NCI-H2196 (cell line): ENCODE results near the gene PLXDC2.
A peak's percentile ranks its signal among the peaks of the same experiment; 100 is the strongest.

Experiments used
- DNase-seq: peaks from one replicate; lab custom pipeline; 2025; ENCODE audit not compliant: unreplicated experiment; lab: John Stamatoyannopoulos, UW

PLXDC2 gene

DNA sequence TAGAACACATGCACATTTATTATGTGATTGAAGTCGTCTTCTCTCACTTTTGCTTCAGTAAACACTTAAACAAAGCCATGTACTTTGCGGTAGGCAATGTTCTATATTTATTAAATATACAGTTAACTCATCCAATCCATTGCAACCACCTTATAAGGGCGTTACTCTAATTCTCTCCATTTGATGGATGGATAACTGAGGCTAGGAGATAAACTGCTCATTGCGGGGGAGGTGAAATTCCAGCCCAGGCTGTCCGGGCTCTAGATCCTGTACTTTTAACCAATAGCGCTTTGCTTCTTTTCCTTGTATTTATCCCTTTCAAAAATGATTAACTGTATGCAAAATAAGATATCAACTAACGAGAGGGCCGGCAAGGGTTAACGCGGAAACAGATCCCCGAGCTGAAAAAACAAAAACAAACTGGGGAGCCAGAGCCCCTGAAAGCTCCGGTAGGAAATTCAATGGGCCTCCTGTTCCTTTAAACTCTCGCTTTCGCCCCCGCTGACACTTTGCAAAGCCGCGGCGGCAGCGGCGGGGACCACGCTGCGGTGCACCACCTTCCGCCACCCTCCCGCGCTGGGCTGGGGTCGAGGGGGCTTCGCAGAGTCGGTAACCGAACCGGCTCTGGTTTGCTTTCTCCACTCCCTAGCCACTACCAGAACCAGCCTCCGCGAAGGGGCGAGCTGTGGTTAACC, 1.0 kb upstream of the PLXDC2 start:
- DNase-seq: no peak

DNA sequence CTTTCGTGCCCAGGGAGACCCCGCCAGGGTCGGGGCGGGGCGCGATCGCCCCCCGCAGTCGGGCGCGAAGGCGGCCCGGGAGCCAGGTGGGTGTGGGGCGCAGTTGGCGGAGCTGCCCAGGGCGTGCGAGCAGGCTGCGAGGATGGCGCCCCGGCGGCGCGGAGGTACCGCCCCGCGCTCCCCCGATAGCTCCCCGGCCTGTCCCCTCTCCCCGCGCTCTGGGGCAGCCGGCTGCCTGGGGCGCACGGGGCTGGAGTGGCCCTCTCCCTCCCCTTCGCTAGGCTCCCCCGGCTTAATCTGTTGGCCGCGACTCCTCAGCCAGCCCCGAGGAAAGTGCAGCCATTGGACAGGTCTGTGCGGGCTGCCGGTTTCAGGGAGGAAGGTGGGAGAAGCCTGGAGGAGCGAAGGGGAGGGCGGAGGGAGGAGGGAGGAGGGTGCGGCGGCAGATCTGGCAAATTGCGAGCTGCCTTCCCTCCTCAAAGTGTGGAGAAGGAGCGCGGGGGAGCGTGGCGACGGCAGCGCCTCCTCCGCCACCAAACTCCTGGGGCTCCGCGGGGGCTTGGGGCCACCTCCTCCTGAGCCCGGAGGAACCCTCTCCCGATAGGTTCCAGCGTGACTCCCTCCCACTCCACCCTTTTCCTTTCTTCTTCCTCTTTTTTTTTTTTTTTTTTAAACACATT, 361 bp upstream of the PLXDC2 start:
- no peak for DNase-seq

DNA sequence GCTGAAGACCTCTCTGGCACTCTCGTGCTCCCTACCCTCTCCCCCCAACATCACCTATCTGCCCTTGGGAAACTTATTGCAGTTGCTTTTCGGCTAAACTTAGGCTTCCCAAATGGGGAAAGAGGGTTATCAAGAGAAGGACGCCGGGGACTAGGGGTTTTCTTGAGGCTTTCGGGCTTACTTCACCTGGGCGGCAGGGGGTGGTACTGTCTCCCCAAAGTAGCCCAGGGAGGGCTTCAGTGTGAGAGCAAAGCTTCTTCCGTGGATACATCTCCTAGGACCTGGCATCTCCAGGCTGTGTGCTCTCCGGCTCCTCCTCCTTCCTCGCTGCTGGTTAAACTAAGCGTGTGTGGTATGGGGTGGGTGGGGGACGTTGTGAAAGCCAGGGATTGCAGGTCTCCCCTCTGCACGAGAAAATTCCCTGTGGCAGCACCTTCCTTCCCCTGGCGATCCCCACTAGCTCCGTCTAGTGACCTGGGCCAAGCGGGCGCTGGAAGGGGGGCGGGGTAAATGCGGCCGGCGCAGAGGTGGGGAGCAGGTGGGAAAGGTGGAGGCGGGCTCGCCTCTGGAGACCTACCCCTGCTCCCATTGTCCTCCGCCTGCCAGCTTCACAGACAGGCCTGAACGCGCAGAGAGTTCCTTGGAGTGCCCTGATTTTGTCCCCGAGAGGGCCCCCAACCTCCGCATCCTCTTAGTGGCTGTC, 1.1 kb downstream of the PLXDC2 start:
- DNase-seq: no peak

DNA sequence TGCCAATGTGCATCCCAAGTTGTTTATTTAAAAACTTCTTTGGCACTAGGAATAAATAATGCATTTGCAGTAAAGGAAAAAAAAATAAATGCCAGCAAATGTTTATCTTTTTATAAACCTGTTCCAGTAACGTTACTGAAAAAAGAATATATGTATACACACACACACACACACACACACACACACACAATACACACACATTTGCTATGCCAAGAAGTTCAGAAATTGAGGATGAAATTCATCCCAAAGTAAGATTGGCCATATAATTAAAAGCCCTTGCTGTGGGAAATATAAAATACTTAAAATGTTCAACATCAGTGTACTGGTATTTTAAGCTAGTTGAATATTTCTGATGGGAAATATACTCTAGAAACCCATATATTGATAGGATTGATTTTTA, 2.6 kb downstream of the PLXDC2 start:
- no peak for DNase-seq

DNA sequence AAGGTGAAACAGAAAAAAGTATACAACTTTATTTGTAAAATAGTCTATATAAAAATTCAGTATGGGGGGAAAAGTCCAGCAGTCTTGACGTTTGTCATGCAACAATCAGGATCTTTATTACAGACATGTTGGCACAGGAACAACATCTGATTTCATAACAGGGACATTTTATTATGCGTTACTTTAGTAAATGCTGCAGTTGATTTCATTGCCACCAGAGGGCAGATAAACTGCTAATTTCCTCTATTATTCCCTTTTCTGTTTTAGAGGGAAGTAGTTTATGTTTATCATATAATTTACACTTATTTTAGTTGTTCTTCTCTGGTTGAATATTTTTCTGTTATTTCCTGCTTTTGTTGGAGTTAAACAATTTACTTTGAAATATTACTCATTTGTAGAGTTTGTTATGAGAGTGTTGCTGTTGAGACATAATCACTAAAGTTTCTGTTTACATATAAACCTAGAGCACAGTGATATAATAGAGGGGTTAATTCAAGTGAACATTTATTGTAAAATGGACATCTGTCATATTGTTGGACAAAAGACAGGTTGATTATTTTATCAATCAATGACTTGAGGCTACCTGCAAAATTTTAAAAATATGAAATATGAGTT, 3.3 kb downstream of the PLXDC2 start:
- peak; percentile 32 for DNase-seq

DNA sequence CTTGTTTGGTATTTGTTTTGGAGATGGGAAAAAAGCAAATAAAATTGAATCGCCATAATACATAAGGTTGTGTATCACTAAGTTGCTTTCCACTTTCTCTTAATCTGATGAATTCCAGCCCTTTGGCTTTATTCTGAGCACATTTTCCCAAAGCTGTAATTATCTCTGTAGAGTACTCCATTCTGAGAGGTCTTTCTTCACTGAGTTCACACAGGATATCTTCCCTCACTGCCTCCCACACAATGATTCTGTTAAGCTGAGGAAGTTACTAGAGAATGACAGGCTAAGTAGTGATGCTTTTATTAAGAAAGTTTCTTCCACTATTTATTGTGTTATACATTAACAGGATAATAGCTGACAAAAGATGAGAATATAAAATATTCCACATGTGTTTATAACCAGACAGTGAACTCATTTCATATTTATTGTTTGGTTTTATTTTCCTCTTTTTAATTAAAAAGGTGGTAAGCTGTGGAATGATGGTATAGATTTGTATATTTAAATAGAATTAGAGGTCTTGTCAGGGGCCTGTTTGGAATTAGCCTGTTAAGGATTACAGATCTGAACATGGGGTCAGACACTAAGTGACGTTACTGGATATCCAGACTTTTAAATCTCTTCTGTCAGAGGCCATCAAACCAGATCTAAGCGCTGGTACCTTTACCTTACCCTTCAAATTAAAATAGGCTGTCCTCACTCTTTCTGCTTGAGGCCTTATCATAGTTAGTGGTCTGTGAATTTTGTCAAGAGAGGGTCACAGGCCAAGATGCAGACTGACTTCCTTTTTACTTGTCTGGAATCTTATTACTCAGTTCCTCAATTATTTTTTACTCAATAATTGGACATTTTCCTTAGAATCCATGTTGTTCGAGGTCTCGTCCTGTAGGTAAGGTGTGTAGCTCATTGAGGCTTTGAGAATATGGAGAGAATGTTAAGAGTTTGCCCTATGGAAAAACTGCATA, 8.4 kb downstream of the PLXDC2 start:
- DNase-seq: no peak

DNA sequence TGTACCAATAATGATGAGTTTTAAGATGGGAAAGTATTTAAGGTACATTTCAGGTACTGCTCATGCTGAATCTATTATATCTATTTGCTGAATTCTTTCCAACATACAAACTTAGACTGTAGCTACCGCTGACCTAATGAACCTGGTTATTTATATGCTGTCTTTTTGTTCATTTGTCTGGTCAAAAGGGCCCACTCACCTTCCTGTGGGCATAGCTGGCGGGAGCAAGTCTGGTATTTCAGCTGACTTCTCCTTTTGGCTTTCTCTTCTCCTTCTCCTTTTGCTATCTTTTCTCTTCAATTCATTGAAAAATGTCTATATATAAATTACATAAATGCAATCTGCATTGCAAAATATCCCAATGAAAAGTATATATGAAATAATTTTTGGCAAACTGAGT, 9.5 kb downstream of the PLXDC2 start:
- no peak for DNase-seq

DNA sequence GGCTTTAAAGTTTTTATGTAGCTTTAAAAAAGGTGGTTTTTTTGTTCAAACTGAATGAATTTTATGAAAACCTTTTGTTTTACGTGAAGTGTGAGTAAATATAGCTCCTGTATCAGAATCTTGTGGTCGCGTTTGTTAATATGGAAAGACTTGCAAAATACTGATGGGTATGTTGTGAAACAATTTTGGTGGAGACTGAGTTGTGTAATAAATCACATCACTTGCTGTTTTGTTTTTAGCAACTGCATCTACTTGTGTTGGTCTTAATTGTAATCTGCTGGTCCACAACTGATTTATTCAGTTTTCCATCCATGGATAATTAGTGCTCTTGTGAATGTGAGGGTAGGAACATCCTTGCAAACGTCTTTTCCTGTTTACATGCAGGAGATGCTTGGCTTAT, 10.5 kb downstream of the PLXDC2 start:
- DNase-seq: no peak

DNA sequence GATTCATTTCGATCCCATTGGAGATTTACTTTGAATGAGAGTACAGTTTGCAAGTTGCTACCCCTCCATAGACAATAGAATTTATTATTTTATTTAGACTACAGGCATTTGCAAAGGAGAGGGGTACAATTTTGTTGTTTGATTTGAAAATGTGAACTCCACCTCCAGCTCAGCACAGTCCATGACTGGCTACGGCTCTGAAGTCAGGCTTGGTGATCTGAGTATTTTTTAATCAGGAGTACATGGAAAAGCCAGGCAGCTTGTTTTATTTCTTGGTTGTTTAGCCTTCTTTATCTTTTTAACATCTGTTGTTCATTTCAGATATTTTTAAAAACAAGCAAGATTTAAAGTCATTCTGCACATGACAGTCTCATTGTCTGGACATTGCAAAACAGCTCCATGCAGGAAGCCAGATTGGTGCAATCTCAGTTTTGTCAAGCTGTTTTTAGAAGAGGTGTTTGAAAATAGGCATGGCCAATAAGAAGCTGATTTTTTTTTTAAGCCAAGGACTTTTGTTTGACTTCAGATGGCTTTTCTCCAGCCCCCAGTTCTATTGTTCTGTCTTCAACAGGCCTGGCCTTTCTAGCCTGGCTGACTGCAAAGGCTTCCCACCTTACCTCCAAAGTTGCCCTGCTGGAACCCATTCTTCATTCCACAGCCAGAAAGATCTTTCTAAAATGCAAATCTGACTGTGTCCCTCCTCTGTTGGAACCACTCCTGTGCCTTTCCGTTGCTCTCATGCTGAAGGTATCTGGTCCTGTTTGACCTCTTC, 12.2 kb downstream of the PLXDC2 start:
- no peak for DNase-seq

DNA sequence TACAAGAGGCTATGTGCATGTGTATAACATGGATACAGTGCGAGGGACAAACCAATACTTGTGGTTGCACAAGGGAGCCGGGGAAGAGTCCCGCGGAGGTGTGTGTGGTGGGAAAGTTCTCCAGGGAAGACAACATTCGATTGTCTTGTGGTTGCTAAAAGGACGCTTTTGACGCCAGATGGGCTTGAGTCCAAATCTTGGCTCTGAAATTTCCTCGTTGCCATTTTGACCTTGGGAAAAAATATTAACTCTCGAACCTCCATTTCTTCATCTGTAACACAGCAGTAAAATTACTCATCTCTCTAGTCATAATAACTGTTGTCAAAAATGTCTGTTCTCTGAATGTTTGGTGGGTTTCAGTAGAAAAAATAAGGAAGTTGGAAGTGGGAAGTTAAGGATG, 16.5 kb downstream of the PLXDC2 start:
- no peak for DNase-seq

DNA sequence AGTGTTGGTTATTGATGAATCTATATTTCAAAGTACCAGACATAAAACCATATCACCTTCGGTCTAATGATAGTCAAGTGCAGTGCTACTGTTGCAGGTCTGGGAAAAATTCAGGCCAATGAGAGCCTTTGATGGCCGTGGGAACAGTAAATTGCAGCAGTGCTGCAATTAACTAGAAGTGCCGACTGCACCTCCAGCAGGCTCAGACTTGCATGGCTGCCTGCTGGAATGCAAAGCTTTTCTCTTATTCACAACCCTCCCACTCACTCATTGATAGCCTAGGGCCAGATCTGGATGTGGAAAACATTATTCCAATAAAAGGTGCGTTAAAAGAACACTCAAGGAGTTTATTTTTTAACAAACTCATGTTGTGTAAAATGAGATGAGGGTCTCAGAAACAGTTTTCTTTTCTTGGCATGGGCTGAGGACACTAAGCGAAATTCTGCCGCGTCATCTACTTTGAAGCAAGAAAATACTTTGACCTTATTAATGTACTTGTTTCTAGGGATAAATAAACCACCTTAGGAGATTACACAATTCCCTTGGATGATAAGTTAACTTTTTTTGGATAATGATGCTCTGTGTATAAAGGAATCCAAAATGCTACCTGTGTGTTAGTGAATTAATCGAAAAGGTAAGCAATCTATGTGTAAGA, 17.1 kb downstream of the PLXDC2 start:
- DNase-seq: no peak

DNA sequence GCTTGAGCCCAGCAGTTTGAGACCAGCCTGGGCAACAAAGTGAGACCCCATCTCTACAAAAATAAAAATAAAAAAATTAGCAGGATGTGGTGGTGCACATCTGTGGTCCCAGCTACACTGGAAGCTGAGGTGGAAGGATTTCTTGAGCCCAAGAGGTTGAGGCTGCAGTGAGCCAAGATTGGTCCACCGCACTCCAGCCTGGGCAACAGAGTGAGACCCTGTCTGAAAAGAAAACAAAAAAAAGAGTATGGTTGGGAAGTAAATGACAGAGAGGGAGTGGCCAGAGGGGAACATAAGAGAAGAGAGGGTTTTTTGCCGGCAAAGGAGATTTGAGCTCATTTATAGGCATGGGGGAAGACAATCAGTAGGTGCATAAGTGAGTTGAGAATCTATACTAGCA, 19.7 kb downstream of the PLXDC2 start:
- no peak for DNase-seq

DNA sequence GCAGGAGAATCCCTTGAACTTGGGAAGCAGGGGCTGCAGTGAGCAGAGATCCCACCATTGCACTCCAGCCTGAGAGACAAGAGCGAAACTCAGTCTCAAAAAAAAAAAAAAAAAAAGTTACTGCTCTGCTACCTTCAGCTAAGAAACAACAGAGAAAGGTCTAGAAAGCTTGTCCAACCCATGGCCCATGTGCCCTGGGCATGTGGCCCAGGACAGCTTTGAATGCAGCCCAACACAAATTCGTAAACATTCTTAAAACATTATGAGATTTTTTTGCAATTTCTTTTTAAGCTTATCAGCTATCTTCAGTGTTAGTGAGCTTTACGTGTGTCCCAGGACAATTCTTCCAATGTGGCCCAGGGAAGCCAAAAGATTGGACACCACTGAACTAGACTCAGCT, 22.9 kb downstream of the PLXDC2 start:
- no peak for DNase-seq

DNA sequence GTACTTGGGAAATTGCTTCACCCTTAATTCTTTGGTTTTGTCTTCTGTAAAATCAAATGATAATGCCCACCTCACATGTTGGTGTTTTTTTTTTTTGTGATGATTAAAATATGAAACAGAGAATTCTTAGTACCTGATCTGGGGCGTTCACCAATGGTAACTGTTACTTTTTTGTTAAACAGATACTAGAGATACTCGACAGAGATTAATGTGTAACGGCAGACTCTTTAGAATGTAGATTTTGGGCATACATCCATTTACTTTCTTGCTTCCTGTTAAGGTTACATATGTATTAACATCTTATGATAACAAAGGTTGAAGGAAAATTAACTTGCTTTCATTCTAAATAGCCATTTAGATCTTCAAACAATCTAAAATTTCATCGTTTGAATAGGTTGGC, 23.3 kb downstream of the PLXDC2 start:
- no peak for DNase-seq

DNA sequence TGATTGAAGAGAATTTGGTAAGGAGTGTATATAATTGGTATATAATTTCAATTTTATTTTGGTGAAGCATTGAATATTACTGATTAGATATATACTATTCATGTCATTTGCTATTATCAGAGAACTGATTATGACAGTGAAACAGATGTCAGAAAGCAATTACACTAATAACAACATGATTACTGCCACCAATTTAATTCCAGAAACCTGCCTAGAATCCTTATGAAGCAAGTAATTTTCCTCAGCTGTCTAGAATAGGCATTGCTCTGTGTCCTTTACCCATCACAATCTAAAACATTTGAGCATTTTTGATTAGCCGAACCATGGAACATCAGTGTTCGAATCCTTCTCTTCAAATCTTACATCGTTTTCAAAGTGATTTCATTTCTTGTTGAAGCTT, 24.5 kb downstream of the PLXDC2 start:
- DNase-seq: no peak

DNA sequence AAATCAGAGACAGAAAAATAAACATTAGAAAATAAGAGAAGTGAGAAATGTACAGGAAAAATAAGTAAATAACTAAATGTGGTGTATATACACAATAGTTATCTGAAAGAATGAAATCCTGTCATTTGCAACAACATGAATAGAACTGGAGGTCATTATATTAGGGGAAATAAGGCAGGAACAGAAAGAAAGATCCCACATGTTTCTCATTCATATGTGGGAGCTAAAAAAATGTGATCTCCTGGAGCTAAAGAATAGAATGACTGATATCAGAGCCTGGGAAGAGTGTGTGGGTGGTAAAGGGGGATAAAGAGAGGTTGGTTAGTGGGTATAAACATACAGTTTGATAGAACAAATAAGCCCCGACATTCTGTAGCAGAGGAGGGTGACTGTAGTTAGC, 27.3 kb downstream of the PLXDC2 start:
- DNase-seq: no peak

DNA sequence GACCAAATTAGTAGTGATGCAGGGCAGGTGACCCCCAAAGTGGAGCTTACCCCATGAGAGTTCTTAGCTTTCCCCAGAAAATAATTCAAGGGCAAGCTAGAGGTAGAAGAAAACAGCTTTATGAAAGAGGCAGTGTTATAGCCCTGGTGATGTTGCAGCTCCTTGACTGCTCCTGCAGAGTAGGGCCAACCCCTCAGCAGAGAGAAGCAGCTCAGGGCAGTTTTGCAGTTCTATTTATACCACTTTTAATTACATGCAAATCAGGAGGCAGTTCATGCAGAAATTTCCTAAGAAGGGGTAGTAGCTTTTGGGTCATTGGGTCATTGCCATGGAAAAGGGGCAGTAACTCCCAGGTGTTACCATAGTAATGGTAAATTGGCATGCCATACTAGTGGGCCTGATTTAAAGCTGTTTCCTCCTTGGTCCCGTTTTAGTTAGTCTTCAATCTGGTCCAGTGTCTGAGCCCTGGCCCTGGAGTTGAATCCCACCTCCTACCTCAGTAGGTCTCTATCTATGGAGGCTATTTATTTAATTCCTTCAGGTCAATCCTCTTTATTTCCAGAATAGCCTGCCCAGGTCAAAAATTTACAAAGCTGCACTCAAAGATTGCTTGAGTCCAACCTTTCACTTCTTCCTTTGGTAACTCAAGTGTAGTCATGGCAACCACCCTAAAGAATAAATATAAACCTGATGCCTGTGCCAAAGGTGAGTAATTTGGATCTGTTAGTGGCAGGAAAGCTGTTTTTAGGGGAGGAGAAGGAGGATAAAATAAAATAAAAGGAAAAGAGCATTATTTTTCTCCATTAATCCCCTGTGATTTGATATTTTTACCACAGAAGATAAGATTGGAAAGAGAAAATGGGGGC, 29.5 kb downstream of the PLXDC2 start:
- peak; percentile 4 for DNase-seq

DNA sequence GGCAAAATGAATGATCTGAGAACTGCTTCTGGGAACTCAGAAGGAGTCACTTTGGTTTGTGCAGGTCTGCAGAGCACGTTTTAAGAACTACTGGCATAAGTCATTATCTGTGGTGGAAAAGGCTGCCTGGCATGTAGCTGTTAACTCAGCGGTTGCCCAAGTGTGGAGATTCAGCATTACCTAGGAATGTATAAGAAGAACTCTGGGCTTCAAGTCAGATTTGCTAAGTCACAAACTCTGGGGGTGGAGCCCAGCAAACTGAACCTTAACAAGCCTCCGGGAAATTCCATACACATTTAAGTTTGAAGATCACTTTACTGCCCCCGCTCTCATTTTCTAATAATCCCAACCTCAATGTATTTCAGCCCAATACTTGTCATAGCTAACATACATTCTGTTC, 31.1 kb downstream of the PLXDC2 start:
- DNase-seq: no peak
